GM12864 (cell line): ENCODE results near the gene ZHX3.

Experiments used
- DNase-seq: peaks from one replicate; pipeline ENCODE4 v3.0.0-alpha.2; 2011; ENCODE audit warnings: low read depth
- H3K4me3 ChIP-seq: 2 replicates; pipeline ENCODE4 v1.5.1; 2011; ENCODE audit warnings: mild to moderate bottlenecking, low read depth, low read length, control low read depth
- TF ChIP-seq, protein P1 (sequence below): IDR thresholded peaks from 2 replicates; pipeline ENCODE4 v1.5.1; 2011; ENCODE audit warnings: low read depth, mild to moderate bottlenecking, moderate library complexity, low read length, control low read depth, inconsistent platforms; ENCODE audit errors: missing control alignments

ZHX3 gene

DNA sequence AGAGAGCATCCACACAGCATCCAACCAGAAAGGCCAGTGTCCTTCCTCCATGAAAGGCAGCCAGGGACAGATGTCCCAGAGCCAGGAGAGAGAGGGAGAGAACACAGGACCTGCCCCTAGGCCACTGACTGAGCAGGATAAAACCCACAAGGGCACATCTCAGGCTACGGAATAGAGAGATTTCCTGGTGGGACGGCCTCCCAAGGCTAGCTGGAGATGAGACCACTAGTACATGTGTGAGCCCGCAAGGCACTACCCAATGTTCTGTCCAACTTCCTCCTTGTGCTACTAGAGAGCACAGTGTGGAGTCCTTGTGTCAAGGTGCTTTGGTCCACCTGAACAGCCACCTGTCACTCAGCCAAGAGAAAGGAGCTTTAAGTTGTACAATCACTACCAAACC is 136.0 kb downstream of the ZHX3 start:
- TF ChIP-seq, protein P1, sequence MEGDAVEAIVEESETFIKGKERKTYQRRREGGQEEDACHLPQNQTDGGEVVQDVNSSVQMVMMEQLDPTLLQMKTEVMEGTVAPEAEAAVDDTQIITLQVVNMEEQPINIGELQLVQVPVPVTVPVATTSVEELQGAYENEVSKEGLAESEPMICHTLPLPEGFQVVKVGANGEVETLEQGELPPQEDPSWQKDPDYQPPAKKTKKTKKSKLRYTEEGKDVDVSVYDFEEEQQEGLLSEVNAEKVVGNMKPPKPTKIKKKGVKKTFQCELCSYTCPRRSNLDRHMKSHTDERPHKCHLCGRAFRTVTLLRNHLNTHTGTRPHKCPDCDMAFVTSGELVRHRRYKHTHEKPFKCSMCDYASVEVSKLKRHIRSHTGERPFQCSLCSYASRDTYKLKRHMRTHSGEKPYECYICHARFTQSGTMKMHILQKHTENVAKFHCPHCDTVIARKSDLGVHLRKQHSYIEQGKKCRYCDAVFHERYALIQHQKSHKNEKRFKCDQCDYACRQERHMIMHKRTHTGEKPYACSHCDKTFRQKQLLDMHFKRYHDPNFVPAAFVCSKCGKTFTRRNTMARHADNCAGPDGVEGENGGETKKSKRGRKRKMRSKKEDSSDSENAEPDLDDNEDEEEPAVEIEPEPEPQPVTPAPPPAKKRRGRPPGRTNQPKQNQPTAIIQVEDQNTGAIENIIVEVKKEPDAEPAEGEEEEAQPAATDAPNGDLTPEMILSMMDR = no peak
- DNase-seq = no peak
- no peak overlapping the region for H3K4me3 ChIP-seq

DNA sequence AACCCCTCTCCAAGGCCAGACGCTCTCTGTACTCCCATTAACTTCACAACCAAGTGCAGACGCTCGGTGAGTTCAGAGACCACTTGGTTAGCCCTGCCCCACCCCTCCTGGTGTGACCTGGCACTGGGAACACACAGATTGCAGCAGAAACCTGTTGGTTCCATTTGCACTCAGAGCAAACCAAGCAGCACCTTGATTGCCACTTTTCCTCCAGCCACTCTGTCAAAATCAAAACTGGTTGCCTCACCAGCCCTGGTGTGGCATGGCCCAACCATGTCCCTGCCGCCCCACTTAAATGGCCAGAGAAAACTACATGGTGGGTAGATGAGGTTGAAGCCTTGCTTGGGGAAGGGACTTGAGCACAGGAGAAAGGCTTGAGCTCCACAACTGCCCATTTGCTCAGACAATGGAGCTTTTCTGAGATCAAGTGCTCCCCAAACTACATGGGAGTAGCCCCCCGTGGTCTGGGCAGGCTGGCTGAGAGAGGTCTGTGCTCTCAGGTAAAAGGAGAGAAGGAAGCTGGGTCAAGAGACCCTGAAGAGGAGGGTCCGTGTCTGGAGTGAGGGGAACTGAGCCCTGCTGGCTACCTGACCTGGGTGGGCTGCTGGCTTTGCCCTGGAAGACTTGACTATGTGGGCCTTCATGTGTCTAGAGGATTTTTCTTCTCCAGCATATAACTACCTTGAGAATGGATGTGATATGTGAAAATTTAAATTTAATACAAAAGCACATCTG is 136.8 kb downstream of the ZHX3 start:
- DNase-seq = no peak
- TF ChIP-seq, protein P1 = no peak
- H3K4me3 ChIP-seq = no peak overlapping the region

DNA sequence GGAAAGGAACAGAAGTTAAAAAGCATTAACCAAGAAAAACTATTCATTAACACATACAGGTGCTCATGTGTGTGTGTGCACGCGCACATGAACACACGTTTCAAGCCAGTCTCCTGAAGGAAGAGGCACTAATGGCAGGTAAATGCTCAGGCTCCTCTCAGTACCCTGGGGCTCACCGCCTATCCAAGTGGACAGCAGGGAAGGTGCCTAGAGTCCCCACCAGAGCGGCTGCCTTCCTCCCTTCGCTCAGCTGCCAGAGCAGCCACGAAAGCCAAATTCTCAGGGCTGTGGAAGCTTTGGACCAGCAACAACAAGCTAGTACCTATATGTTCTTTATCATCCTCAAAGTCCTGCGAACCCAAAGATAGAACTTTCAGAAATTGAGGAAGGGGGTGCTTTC is 137.6 kb downstream of the ZHX3 start:
- TF ChIP-seq, protein P1 = no peak
- H3K4me3 ChIP-seq = no peak overlapping the region
- DNase-seq = no peak

DNA sequence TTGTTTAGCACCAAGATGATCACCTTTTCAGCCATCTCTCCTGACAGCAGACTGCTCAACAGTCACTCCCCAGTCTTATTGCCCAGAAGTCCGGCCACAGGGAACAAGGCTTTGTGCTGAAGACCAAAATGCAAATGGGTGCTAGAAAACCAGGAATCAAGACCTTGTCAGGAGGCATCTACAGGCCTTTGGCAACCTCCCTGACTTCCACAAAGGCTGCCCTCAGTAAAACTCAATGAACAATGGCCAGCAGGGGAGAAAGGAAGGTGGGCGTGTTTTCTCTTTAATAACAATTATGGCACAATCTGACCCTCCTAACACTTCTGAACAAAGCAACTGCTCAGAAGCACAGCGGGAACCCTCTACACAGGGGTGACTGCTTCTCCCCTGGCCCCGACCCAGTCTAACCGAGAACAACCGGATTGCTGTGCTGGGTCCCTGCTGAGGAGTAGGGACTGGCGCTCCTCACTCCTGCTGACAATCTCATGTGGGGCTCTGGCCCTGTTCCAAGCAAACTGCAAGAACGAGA is 138.6 kb downstream of the ZHX3 start:
- TF ChIP-seq, protein P1 = no peak
- DNase-seq = no peak
- H3K4me3 ChIP-seq = no peak overlapping the region

DNA sequence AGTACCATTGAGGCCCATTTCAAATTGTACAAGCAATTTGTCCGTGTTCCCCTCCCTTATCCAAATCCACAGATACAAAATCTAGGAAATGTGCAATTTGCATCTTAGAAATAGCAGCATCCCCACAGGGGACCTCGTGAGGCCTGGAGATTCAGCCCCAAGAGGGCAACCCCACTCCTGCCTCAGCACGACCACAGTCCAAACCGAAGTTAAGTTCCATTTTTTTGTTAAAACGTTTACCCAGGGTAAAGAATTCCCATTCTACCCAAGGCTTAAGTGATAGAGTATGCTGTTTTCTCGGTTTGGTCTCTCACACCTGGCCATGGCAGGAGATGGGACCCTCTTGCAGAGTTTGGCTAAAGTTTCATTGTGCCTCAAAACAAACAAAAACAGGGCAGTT is 139.0 kb downstream of the ZHX3 start:
- H3K4me3 ChIP-seq = no peak overlapping the region
- no peak for DNase-seq
- TF ChIP-seq, protein P1 = no peak

DNA sequence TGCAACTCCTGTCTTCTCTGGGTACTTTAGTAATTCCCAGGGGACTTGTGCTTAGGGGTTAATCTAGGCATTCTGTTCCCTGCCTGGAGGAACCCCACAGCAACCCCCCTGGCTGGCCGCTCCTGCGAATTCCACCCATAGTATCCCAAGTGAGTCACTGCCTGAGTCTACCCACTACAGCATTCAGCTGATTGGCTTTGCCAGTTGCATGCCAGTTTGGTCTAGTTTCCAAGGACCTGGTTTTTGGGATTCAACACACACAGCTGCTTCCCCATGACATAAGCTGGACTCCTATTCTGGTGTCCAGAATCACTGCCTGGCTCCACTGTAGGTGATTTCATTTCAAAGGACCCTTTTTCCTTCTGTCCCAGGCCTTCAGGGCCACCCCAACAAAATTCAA is 139.9 kb downstream of the ZHX3 start:
- no peak for DNase-seq
- H3K4me3 ChIP-seq = no peak overlapping the region
- TF ChIP-seq, protein P1 = no peak
